HepG2 (cell line): ENCODE results near the gene KIF20A. TPM values are rescaled to one million over a fixed set of nuclear protein-coding genes. Genes with fewer than 3 reads are reported as not detected.

Experiments used
- ELF4 ChIP-seq: sonication (generic); formaldehyde crosslinking; IDR thresholded peaks from 2 replicates; pipeline ENCODE4 v1.5.0; 2020; ENCODE audit warnings: missing genetic modification reagents, mild to moderate bottlenecking, moderate library complexity, borderline replicate concordance
- HDAC6 ChIP-seq: fragments of 200-600 bp; sonication (generic); IDR thresholded peaks from 2 replicates; pipeline ENCODE4 v1.7.0; 2017; ENCODE audit warnings: mild to moderate bottlenecking, antibody characterized with exemption, low read length, low read depth
- MEF2D ChIP-seq: sonication (generic); formaldehyde crosslinking; IDR thresholded peaks from 2 replicates; pipeline ENCODE4 v1.5.1; 2020; ENCODE audit warnings: mild to moderate bottlenecking, missing genetic modification reagents
- MTA1 ChIP-seq: sonication (generic); formaldehyde crosslinking; IDR thresholded peaks from 2 replicates; pipeline ENCODE4 v1.4.0; 2020; ENCODE audit warnings: missing genetic modification reagents, mild to moderate bottlenecking, borderline replicate concordance
- NFE2L1 ChIP-seq: sonication (generic); formaldehyde crosslinking; IDR thresholded peaks from 2 replicates; pipeline ENCODE4 v1.4.0; 2020; ENCODE audit warnings: missing genetic modification reagents, mild to moderate bottlenecking, borderline replicate concordance
- ZBTB7B ChIP-seq: sonication (generic); formaldehyde crosslinking; IDR thresholded peaks from 2 replicates; pipeline ENCODE4 v1.4.0; 2020; ENCODE audit warnings: missing genetic modification reagents
- ZNF101 ChIP-seq: sonication (generic); formaldehyde crosslinking; IDR thresholded peaks from 2 replicates; pipeline ENCODE4 v1.4.0; 2020; ENCODE audit warnings: mild to moderate bottlenecking, low read depth, missing genetic modification reagents, borderline replicate concordance
- ZNF20 ChIP-seq: sonication (generic); formaldehyde crosslinking; IDR thresholded peaks from 2 replicates; pipeline ENCODE4 v1.4.0; 2020; ENCODE audit warnings: mild to moderate bottlenecking, moderate library complexity, missing genetic modification reagents
- ZNF572 ChIP-seq: sonication (generic); formaldehyde crosslinking; IDR thresholded peaks from 2 replicates; pipeline ENCODE4 v1.5.1; 2020; ENCODE audit warnings: mild to moderate bottlenecking, missing genetic modification reagents
- ZNF816 ChIP-seq: sonication (generic); formaldehyde crosslinking; IDR thresholded peaks from 2 replicates; pipeline ENCODE4 v1.8.0; 2022; ENCODE audit warnings: missing genetic modification reagents, mild to moderate bottlenecking, borderline replicate concordance
- ZSCAN20 ChIP-seq: sonication (generic); formaldehyde crosslinking; IDR thresholded peaks from 2 replicates; pipeline ENCODE4 v1.4.0; 2020; ENCODE audit warnings: missing genetic modification reagents, mild to moderate bottlenecking, borderline replicate concordance
- polyA plus RNA-seq, 8 experiments: library from polyadenylated mRNA; depleted of rRNA in 3 of 8; stranded (reverse) in 7 of 8; unstranded in 1 of 8; fragments of >200 nt; fragmentation: Illumina TruSeq in 4 of 8; extraction: Trizol in 4 of 8; gene quantifications; 2 replicates each; pipeline versions ENCODE4 v1.2.1 to v1.2.3, GENCODE V29; 2011 to 2016; ENCODE audit warnings: low read depth in 4 of 8, missing spikeins in 1 of 8, mixed read lengths in 1 of 8; ENCODE audit not compliant: insufficient read depth in 1 of 8
- total RNA-seq, 5 experiments: library from RNA; depleted of rRNA; stranded (reverse); fragments of >200 nt; fragmentation: Illumina TruSeq; extraction: Trizol; gene quantifications; 2 replicates each; pipeline ENCODE4 v1.2.3, GENCODE V29; 2016; ENCODE audit warnings: low read depth in 1 of 5
- TF ChIP-seq, protein P1 (sequence below): sonication (generic); formaldehyde crosslinking; conservative IDR thresholded peaks from 2 replicates; pipeline ENCODE4 v1.4.0; 2020; ENCODE audit warnings: missing genetic modification reagents
- TF ChIP-seq, protein P2 (sequence below): sonication (generic); formaldehyde crosslinking; IDR thresholded peaks from 2 replicates; pipeline ENCODE4; 2020; ENCODE audit warnings: missing genetic modification reagents, mild to moderate bottlenecking, borderline replicate concordance
- TF ChIP-seq, protein P3 (sequence below): sonication (generic); formaldehyde crosslinking; IDR thresholded peaks from 2 replicates; pipeline ENCODE4 v1.8.1; 2022; ENCODE audit warnings: low read depth, mild to moderate bottlenecking, missing genetic modification reagents
- TF ChIP-seq, protein P4 (sequence below): IDR thresholded peaks from 2 replicates; pipeline ENCODE4 v1.6.1; 2016; ENCODE audit warnings: missing genetic modification reagents, missing compliant biosample characterization
- TF ChIP-seq, protein P5 (sequence below): sonication (generic); formaldehyde crosslinking; IDR thresholded peaks from 2 replicates; pipeline ENCODE4 v1.8.0; 2022; ENCODE audit warnings: mild to moderate bottlenecking, missing genetic modification reagents; ENCODE audit not compliant: insufficient replicate concordance
- TF ChIP-seq, protein P6 (sequence below): sonication (generic); formaldehyde crosslinking; IDR thresholded peaks from 2 replicates; pipeline ENCODE4 v1.8.1; 2023; ENCODE audit warnings: mild to moderate bottlenecking, moderate library complexity, missing genetic modification reagents

KIF20A gene
- total and polyA plus RNA-seq, 2 of the 13 experiments (the other 11 are each of a cell fraction or from before 2014, with no cell fraction given), result 17.1 to 66.8 TPM

DNA sequence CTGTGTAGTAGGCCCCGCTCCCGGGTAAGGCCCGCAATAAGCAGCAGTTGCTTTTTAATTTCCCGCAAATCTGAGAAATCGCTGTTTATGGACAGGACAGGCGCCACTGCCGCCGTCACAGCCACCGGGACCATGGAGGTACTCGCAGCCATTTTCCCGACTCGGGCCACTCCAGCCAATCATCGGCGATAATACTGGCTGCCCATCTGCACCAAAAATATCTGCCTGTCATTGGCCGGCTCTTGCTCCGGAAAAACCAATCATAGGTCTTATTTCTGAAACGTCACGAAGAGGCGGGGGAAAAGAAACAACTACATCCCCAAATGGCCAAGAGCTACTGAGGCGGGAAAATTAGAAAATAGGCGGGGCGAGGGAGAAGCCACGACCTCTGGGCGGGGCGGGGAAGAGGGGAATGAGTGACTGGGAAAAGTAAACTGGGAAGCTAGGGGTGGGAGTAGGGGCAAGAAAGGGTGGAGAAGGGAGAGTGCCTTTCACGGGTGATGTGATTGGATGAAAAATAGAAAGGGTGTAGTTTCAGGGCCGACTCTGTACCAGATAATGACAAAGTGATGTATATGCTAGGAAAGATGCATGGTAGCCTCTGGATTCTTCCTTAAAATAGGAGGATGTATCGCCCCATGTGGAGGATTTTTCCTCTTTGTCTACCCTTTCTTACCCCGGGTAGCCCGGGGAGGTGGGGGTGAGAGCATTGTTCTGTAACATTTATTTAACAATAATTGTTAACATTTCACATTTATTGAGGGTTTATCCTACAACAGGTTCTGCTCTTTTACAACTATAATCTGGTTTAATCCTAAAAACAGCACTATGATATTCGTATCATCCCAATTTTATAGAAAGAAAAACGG, 34.5 kb downstream of the KIF20A start, which contains the start of gene CDC23 (continued):
- TF ChIP-seq, protein P1, sequence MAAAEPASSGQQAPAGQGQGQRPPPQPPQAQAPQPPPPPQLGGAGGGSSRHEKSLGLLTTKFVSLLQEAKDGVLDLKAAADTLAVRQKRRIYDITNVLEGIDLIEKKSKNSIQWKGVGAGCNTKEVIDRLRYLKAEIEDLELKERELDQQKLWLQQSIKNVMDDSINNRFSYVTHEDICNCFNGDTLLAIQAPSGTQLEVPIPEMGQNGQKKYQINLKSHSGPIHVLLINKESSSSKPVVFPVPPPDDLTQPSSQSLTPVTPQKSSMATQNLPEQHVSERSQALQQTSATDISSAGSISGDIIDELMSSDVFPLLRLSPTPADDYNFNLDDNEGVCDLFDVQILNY (CRISPR knock-in tag), result peak; percentile 92
- TF ChIP-seq MTA1, result no peak
- TF ChIP-seq, protein P2, sequence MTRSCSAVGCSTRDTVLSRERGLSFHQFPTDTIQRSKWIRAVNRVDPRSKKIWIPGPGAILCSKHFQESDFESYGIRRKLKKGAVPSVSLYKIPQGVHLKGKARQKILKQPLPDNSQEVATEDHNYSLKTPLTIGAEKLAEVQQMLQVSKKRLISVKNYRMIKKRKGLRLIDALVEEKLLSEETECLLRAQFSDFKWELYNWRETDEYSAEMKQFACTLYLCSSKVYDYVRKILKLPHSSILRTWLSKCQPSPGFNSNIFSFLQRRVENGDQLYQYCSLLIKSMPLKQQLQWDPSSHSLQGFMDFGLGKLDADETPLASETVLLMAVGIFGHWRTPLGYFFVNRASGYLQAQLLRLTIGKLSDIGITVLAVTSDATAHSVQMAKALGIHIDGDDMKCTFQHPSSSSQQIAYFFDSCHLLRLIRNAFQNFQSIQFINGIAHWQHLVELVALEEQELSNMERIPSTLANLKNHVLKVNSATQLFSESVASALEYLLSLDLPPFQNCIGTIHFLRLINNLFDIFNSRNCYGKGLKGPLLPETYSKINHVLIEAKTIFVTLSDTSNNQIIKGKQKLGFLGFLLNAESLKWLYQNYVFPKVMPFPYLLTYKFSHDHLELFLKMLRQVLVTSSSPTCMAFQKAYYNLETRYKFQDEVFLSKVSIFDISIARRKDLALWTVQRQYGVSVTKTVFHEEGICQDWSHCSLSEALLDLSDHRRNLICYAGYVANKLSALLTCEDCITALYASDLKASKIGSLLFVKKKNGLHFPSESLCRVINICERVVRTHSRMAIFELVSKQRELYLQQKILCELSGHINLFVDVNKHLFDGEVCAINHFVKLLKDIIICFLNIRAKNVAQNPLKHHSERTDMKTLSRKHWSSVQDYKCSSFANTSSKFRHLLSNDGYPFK (CRISPR knock-in tag), result peak; percentile 95
- TF ChIP-seq, protein P3, sequence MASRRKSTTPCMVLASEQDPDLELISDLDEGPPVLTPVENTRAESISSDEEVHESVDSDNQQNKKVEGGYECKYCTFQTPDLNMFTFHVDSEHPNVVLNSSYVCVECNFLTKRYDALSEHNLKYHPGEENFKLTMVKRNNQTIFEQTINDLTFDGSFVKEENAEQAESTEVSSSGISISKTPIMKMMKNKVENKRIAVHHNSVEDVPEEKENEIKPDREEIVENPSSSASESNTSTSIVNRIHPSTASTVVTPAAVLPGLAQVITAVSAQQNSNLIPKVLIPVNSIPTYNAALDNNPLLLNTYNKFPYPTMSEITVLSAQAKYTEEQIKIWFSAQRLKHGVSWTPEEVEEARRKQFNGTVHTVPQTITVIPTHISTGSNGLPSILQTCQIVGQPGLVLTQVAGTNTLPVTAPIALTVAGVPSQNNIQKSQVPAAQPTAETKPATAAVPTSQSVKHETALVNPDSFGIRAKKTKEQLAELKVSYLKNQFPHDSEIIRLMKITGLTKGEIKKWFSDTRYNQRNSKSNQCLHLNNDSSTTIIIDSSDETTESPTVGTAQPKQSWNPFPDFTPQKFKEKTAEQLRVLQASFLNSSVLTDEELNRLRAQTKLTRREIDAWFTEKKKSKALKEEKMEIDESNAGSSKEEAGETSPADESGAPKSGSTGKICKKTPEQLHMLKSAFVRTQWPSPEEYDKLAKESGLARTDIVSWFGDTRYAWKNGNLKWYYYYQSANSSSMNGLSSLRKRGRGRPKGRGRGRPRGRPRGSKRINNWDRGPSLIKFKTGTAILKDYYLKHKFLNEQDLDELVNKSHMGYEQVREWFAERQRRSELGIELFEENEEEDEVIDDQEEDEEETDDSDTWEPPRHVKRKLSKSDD, result no peak
- no peak for TF ChIP-seq ZSCAN20
- TF ChIP-seq, protein P4, sequence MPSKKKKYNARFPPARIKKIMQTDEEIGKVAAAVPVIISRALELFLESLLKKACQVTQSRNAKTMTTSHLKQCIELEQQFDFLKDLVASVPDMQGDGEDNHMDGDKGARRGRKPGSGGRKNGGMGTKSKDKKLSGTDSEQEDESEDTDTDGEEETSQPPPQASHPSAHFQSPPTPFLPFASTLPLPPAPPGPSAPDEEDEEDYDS (CRISPR knock-in tag), result peak; percentile 71
- TF ChIP-seq ELF4 (CRISPR knock-in tag), result 0 out of 2 replicates have a peak, but pooled peaks have one; percentile 52
- TF ChIP-seq, protein P5, sequence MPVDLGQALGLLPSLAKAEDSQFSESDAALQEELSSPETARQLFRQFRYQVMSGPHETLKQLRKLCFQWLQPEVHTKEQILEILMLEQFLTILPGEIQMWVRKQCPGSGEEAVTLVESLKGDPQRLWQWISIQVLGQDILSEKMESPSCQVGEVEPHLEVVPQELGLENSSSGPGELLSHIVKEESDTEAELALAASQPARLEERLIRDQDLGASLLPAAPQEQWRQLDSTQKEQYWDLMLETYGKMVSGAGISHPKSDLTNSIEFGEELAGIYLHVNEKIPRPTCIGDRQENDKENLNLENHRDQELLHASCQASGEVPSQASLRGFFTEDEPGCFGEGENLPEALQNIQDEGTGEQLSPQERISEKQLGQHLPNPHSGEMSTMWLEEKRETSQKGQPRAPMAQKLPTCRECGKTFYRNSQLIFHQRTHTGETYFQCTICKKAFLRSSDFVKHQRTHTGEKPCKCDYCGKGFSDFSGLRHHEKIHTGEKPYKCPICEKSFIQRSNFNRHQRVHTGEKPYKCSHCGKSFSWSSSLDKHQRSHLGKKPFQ (CRISPR knock-in tag), result no peak
- no peak for TF ChIP-seq ZBTB7B (CRISPR knock-in tag)
- no peak for TF ChIP-seq ZNF572 (CRISPR knock-in tag)
- TF ChIP-seq MEF2D (CRISPR knock-in tag), result 0 out of 2 replicates have a peak, but pooled peaks have one; percentile 22
- no peak for TF ChIP-seq ZNF20
- TF ChIP-seq NFE2L1 (CRISPR knock-in tag), result no peak
- TF ChIP-seq ZNF816 (CRISPR knock-in tag), result no peak
- TF ChIP-seq ZNF101 (CRISPR knock-in tag), result no peak
- TF ChIP-seq HDAC6, result no peak
- TF ChIP-seq, protein P6, sequence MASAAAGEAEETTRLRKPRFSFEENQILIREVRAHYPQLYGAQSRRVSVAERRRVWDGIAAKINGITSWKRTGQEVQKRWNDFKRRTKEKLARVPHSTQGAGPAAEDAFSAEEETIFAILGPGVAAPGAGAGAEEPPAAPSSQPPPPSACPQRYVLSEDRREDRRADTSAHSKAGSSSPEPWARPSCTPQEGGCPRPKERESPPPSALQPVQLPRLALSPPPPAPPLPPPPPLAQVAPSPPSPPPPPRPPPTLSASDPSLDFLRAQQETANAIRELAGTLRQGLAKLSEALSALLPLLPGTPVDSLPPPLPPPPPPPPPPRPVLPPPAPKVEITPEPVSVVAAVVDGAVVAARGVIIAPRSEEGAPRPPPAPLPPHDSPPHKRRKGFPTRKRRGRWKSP (CRISPR knock-in tag), result 0 out of 2 replicates have a peak, but pooled peaks have one; percentile 52
